NOMO-1 treated with dmso at 0.1 percent for 144 hours (cell line): ENCODE measurements around the gene PRDM16.

Experiments
- DNase-seq: peaks from one replicate; lab custom pipeline; 2025; ENCODE audit not compliant: unreplicated experiment; lab: John Stamatoyannopoulos, UW

The PRDM16 gene

GRCh38 chr1:3101124-3101939, 32.3 kb downstream of the PRDM16 start:
- DNase-seq = no peak

- DNase-seq = no peak
Observed at GRCh38 chr1:3102641-3103040, 33.6 kb downstream of the PRDM16 start.

GRCh38 chr1:3103967-3104677, 35.1 kb downstream of the PRDM16 start:
- DNase-seq = no peak

- DNase-seq = no peak
Observed at GRCh38 chr1:3105167-3105863, 36.3 kb downstream of the PRDM16 start.

GRCh38 chr1:3106216-3106615, 37.2 kb downstream of the PRDM16 start:
- DNase-seq = no peak

- DNase-seq = no peak
Observed at GRCh38 chr1:3107201-3107600, 38.2 kb downstream of the PRDM16 start.

- DNase-seq = no peak
Observed at GRCh38 chr1:3109355-3109754, 40.4 kb downstream of the PRDM16 start.

- no peak for DNase-seq
Observed at GRCh38 chr1:3111348-3112021, 42.5 kb downstream of the PRDM16 start.

- DNase-seq = no peak
Observed at GRCh38 chr1:3112526-3112925, 43.5 kb downstream of the PRDM16 start.

- DNase-seq = no peak
Observed at GRCh38 chr1:3113047-3113740, 44.2 kb downstream of the PRDM16 start.

GRCh38 chr1:3113741-3114056, 44.7 kb downstream of the PRDM16 start:
- DNase-seq = no peak

- no peak for DNase-seq
Observed at GRCh38 chr1:3114131-3114744, 45.2 kb downstream of the PRDM16 start.

GRCh38 chr1:3114846-3115245, 45.8 kb downstream of the PRDM16 start:
- no peak for DNase-seq

- DNase-seq = no peak
Observed at GRCh38 chr1:3115275-3116149, 46.5 kb downstream of the PRDM16 start.

GRCh38 chr1:3116150-3116510, 47.1 kb downstream of the PRDM16 start:
- DNase-seq = no peak

- DNase-seq = no peak
Observed at GRCh38 chr1:3116560-3116959, 47.6 kb downstream of the PRDM16 start.

- DNase-seq = no peak
Observed at GRCh38 chr1:3117879-3118278, 48.9 kb downstream of the PRDM16 start.

- DNase-seq = no peak
Observed at GRCh38 chr1:3119061-3119460, 50.1 kb downstream of the PRDM16 start.

- no peak for DNase-seq
Observed at GRCh38 chr1:3119725-3120124, 50.7 kb downstream of the PRDM16 start.

GRCh38 chr1:3120140-3120539, 51.1 kb downstream of the PRDM16 start:
- no peak for DNase-seq
